GM23338 (cell line): Measurements from ENCODE around the gene DNA2. TPM values are rescaled to one million over a fixed set of nuclear protein-coding genes. Genes with fewer than 3 reads are reported as not detected.

Source experiments
- ATAC-seq: fragments of 200-7000 bp; cut with Tn5 transposase; 3 replicates; pipeline ENCODE4 v1.9.1; 2020
- DNase-seq: peaks from one replicate; pipeline ENCODE4 v3.0.0-alpha.2; 2015; ENCODE audit warnings: low spot score
- H2AFZ ChIP-seq: fragments of 200-600 bp; sonication (generic); 2 replicates; pipeline ENCODE4 v1.8.0; 2016; ENCODE audit warnings: antibody characterized with exemption, mild to moderate bottlenecking, moderate library complexity
- H3F3A ChIP-seq: fragments of 200-600 bp; sonication (generic); replicated peaks from 2 replicates; pipeline ENCODE4 v1.8.0; 2017; ENCODE audit warnings: antibody characterized with exemption, mixed run types, low read depth
- H3K27ac ChIP-seq: fragments of 200-600 bp; sonication (generic); 2 replicates; pipeline ENCODE4 v1.6.1; 2016; ENCODE audit warnings: low read depth
- H3K27me3 ChIP-seq: fragments of 200-600 bp; sonication (generic); 2 replicates; pipeline ENCODE4 v1.8.0; 2016; ENCODE audit warnings: mild to moderate bottlenecking, mixed run types, moderate library complexity; ENCODE audit not compliant: insufficient read depth
- H3K36me3 ChIP-seq: fragments of 200-600 bp; sonication (generic); 2 replicates; pipeline ENCODE4 v1.8.0; 2016; ENCODE audit warnings: mild to moderate bottlenecking; ENCODE audit not compliant: insufficient read depth
- H3K4me1 ChIP-seq: fragments of 200-600 bp; sonication (generic); 2 replicates; pipeline ENCODE4 v1.8.0; 2016; ENCODE audit warnings: mild to moderate bottlenecking, moderate library complexity; ENCODE audit not compliant: insufficient read depth
- H3K4me2 ChIP-seq: fragments of 200-600 bp; sonication (generic); 2 replicates; pipeline ENCODE4 v1.7.1; 2017; ENCODE audit warnings: mixed run types
- H3K4me3 ChIP-seq: fragments of 200-600 bp; sonication (generic); 2 replicates; pipeline ENCODE4 v1.6.1; 2016; ENCODE audit warnings: mixed run types
- H3K79me2 ChIP-seq: fragments of 200-600 bp; sonication (generic); replicated peaks from 2 replicates; pipeline ENCODE4 v1.8.0; 2017; ENCODE audit warnings: mild to moderate bottlenecking; ENCODE audit not compliant: insufficient read depth
- H3K9me2 ChIP-seq: fragments of 200-600 bp; sonication (generic); 2 replicates; pipeline ENCODE4 v1.8.0; 2017; ENCODE audit not compliant: insufficient read depth
- H4K20me1 ChIP-seq: fragments of 200-600 bp; sonication (generic); replicated peaks from 2 replicates; pipeline ENCODE4 v1.8.0; 2017; ENCODE audit warnings: mild to moderate bottlenecking; ENCODE audit not compliant: insufficient read depth
- H3K27ac Mint-ChIP-seq: 2 replicates; pipeline ENCODE4 v1.8.0; 2020; ENCODE audit warnings: inconsistent platforms, mild to moderate bottlenecking, moderate library complexity, mixed read lengths
- H3K27me3 Mint-ChIP-seq: 3 replicates; pipeline ENCODE4 v1.8.0; 2022; ENCODE audit warnings: low read depth, mild to moderate bottlenecking, moderate library complexity, mixed read lengths, inconsistent platforms; ENCODE audit not compliant: insufficient read depth, poor library complexity
- H3K36me3 Mint-ChIP-seq: 3 replicates; pipeline ENCODE4 v1.8.0; 2021; ENCODE audit warnings: low read depth, mild to moderate bottlenecking, inconsistent platforms, moderate library complexity, mixed read lengths
- H3K4me1 Mint-ChIP-seq: 3 replicates; pipeline ENCODE4 v1.8.0; 2020; ENCODE audit warnings: mild to moderate bottlenecking, inconsistent platforms, mixed read lengths
- H3K4me3 Mint-ChIP-seq: 3 replicates; pipeline ENCODE4 v1.8.0; 2021; ENCODE audit warnings: moderate library complexity, mild to moderate bottlenecking, inconsistent platforms, mixed read lengths
- H3K9me3 Mint-ChIP-seq: 3 replicates; pipeline ENCODE4 v1.8.0; 2020; ENCODE audit warnings: moderate library complexity, mild to moderate bottlenecking, inconsistent platforms, mixed read lengths
- CTCF ChIP-seq, 2 experiments: fragments of 200-600 bp in 1 of 2; sonication (generic) in 1 of 2; conservative IDR thresholded peaks; 2 replicates each; pipeline versions ENCODE4 v1.5.1 to v1.6.1; 2016 to 2017; ENCODE audit warnings: antibody characterized with exemption in 2 of 2, low read depth in 2 of 2, mild to moderate bottlenecking in 2 of 2, moderate library complexity in 1 of 2
- EZH2 ChIP-seq: fragments of 200-600 bp; sonication (generic); IDR thresholded peaks from one replicate; pipeline ENCODE4 v1.8.0; 2017; ENCODE audit warnings: antibody characterized with exemption, mild to moderate bottlenecking, low read depth; ENCODE audit not compliant: unreplicated experiment
- EZH2phosphoT487 ChIP-seq: fragments of 200-600 bp; sonication (generic); IDR thresholded peaks from one replicate; pipeline ENCODE4 v1.8.1; 2018; ENCODE audit warnings: antibody characterized with exemption; ENCODE audit not compliant: unreplicated experiment
- JUNB ChIP-seq: IDR thresholded peaks from one replicate; pipeline ENCODE4 v1.6.1; 2016; ENCODE audit warnings: antibody characterized with exemption; ENCODE audit not compliant: unreplicated experiment
- NANOG ChIP-seq: IDR thresholded peaks from 2 replicates; pipeline ENCODE4 v1.6.1; 2016; ENCODE audit warnings: antibody characterized with exemption, borderline replicate concordance
- POLR2AphosphoS5 ChIP-seq: IDR thresholded peaks from 2 replicates; pipeline ENCODE4 v1.6.1; 2016; ENCODE audit warnings: antibody characterized with exemption, low read depth
- STAT1 ChIP-seq: IDR thresholded peaks from one replicate; pipeline ENCODE4 v1.6.1; 2016; ENCODE audit warnings: antibody characterized with exemption; ENCODE audit not compliant: unreplicated experiment
- ZNF114 ChIP-seq: fragments of 250-450 bp; sonication (Bioruptor Pico); IDR thresholded peaks from 2 replicates; pipeline ENCODE4 v1.5.0; 2020; ENCODE audit warnings: mild to moderate bottlenecking, moderate library complexity
- ZNF331 ChIP-seq: fragments of 250-450 bp; sonication (Bioruptor Pico); IDR thresholded peaks from 2 replicates; pipeline ENCODE4 v1.5.0; 2020; ENCODE audit warnings: low read depth, mild to moderate bottlenecking, moderate library complexity
- ZNF462 ChIP-seq: fragments of 250-450 bp; sonication (Bioruptor Pico); IDR thresholded peaks from 2 replicates; pipeline ENCODE4 v1.5.0; 2020; ENCODE audit warnings: mild to moderate bottlenecking, moderate library complexity
- polyA plus RNA-seq: library from polyadenylated mRNA; unstranded; fragments of >200 nt; fragmentation: Nextera tagmentation; extraction: Ambion mirVana; gene quantifications from 2 replicates; pipeline ENCODE4 v1.2.1, GENCODE V29; 2016
- total RNA-seq: library from RNA; depleted of rRNA; stranded (reverse); fragments of >200 nt; shearing (Covaris generic); gene quantifications from 2 replicates; pipeline ENCODE4 v1.2.3, GENCODE V29; 2014
- TF ChIP-seq, protein P1 (sequence below): IDR thresholded peaks from 2 replicates; pipeline ENCODE4 v1.6.1; 2016; ENCODE audit warnings: antibody characterized with exemption

DNA2 gene
- total and polyA plus RNA-seq, 2 experiments from 2014 or later: 25.6 to 49.3 TPM

DNA sequence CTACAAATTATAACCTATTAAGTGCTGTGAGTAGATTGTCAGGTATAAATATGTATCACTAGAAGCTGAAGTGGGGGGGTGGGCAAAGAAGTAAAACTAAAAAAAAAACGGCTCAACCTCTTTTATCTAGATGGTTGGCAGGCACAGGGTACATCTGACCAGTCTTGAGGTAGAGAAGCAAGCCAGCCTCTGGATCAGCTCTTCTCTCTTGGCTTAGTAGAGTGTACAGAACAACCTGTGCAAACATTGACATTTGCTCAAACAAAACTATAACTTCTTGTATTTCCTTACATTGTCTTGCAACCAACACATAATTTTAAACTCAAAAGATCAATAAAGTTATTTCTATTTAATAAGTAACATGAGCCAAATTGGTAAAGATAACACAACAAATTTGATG, 25.6 kb downstream of the DNA2 start:
- Mint-ChIP-seq H3K36me3 (peaks cover 66% of the 10 kb centered on the region; the same call in 2 of the 3 replicates), H3K9me3 (no peaks in the 10 kb centered on the region), H3K4me1 (no peaks in the 10 kb centered on the region), H3K27ac (no peak overlapping the region), H3K27me3 (peaks cover 2% of the 10 kb centered on the region), H3K4me3 (no peak overlapping the region)
- peaks cover 7% of the 10 kb centered on the region; the same call in 1 of the 2 replicates for H4K20me1 ChIP-seq
- H3K36me3 ChIP-seq: peaks cover 48% of the 10 kb centered on the region
- no peak for DNase-seq
- ATAC-seq: no peak
- H3K4me1 ChIP-seq: no peaks in the 10 kb centered on the region
- H2AFZ ChIP-seq: no peak overlapping the region
- TF ChIP-seq ZNF114: no peak
- no peak for TF ChIP-seq CTCF (conservative IDR thresholded peaks at IDR 0.05; ENCODE audit: low read depth in 2 of 2)
- TF ChIP-seq EZH2: no peak
- no peak for TF ChIP-seq EZH2phosphoT487
- TF ChIP-seq ZNF331 (CRISPR knock-in tag): no peak
- no peak for TF ChIP-seq STAT1
- TF ChIP-seq JUNB: no peak
- TF ChIP-seq POLR2AphosphoS5: no peak
- TF ChIP-seq NANOG: no peak
- no peak overlapping the region for H3K4me2 ChIP-seq
- H3K27ac ChIP-seq: no peak overlapping the region
- H3K27me3 ChIP-seq: no peaks in the 10 kb centered on the region
- H3K79me2 ChIP-seq: no peaks in the 10 kb centered on the region
- no peak overlapping the region for H3K4me3 ChIP-seq
- no peaks in the 10 kb centered on the region for H3K9me2 ChIP-seq
- H3F3A ChIP-seq: peaks cover 13% of the 10 kb centered on the region

DNA sequence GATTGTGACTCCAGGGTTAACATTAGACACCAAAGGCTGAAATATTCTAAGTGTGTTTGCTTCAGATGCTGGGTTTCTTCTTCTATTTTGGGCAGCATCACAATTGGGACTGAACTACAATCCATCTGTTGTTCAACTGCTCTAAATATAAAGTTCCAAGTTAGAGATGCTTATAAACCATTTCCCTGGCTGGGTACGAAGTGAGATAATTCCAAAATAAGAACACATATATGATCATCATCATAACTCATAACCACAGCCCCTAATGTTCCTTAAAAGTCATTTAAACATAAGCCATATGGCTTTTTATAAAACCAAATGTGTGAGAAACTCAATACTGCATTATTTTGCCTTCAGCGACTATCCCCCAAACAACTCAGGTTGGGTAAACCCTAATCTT, 28.8 kb downstream of the DNA2 start:
- H3K27ac Mint-ChIP-seq: no peak overlapping the region
- Histone ChIP-seq H3K4me1 (no peaks in the 10 kb centered on the region), H3K4me3 (no peak overlapping the region), H3K36me3 (peaks cover 39% of the 10 kb centered on the region; the same call in 1 of the 2 replicates), H4K20me1 (0 out of 2 replicates have a peak, but pooled peaks cover 5% of the 10 kb centered on the region), H3F3A (peaks cover 15% of the 10 kb centered on the region), H2AFZ (no peak overlapping the region), H3K9me2 (no peaks in the 10 kb centered on the region), H3K27ac (no peak overlapping the region), H3K4me2 (no peak overlapping the region), H3K79me2 (no peaks in the 10 kb centered on the region), H3K27me3 (no peaks in the 10 kb centered on the region)
- peaks cover 4% of the 10 kb centered on the region for H3K27me3 Mint-ChIP-seq
- H3K36me3 Mint-ChIP-seq: peaks cover 50% of the 10 kb centered on the region; the same call in 2 of the 3 replicates
- no peak for DNase-seq
- no peak overlapping the region for H3K4me3 Mint-ChIP-seq
- no peaks in the 10 kb centered on the region for H3K4me1 Mint-ChIP-seq
- ATAC-seq: no peak
- no peaks in the 10 kb centered on the region for H3K9me3 Mint-ChIP-seq
- TF ChIP-seq CTCF (conservative IDR thresholded peaks at IDR 0.05; ENCODE audit: low read depth in 2 of 2) (no peak), ZNF462 (CRISPR knock-in tag) (no peak), EZH2 (no peak), ZNF114 (no peak), JUNB (no peak), POLR2AphosphoS5 (no peak), STAT1 (no peak)
- TF ChIP-seq, protein P1, sequence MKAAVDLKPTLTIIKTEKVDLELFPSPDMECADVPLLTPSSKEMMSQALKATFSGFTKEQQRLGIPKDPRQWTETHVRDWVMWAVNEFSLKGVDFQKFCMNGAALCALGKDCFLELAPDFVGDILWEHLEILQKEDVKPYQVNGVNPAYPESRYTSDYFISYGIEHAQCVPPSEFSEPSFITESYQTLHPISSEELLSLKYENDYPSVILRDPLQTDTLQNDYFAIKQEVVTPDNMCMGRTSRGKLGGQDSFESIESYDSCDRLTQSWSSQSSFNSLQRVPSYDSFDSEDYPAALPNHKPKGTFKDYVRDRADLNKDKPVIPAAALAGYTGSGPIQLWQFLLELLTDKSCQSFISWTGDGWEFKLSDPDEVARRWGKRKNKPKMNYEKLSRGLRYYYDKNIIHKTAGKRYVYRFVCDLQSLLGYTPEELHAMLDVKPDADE: no peak
